Measurements from ENCODE around the gene HELZ.

- TF ChIP-seq CTCF (IDR thresholded peaks at IDR 0.05) (no peak), POLR2A (IDR thresholded peaks at IDR 0.05) (no peak)
Measured at GRCh38 chr17:67203818-67204217, 41.2 kb downstream of the HELZ start.
